ENCODE data around the gene ZNF700.

Gene ZNF700

DNA sequence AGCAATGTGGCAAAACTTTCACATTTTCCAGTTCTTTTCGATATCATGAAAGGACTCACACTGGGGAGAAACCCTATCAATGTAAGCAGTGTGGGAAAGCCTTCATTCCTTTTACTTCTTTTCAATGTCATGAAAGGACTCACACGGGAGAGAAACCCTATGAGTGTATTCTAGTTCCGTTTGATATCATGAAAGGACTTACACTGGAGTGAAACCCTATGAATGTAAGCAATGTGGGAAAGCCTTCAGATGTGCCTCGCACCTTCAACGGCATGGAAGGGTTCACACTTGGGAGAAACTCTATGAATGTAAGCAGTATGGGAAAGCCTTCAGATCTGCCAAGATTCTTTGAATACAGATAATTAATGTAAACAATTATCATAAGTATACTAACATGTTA, 25.4 kb downstream of the ZNF700 start:
- H4K8ac ChIP-seq (ENCODE audit: low read length): no peak overlapping the region
- no peak overlapping the region for H3K4ac ChIP-seq (ENCODE audit: low read depth in 1 of 2, low read length in 2 of 2)
- H3K4me2 ChIP-seq (ENCODE audit: low read length, poor library complexity, severe bottlenecking): no peak overlapping the region
- H3K27ac ChIP-seq (ENCODE audit: low read length, poor library complexity, severe bottlenecking): no peak overlapping the region
- peaks cover 16% of the 10 kb centered on the region for H3K79me1 ChIP-seq (replicated peaks; ENCODE audit: low read length, poor library complexity, severe bottlenecking)
- H3K27me3 ChIP-seq (ENCODE audit: control insufficient read depth in 1 of 2, insufficient read depth in 1 of 2, low read length in 2 of 2): no peaks in the 10 kb centered on the region
- WGBS: 98% methylated on average over 5 of the region's 5 CpGs
- H2BK12ac ChIP-seq (ENCODE audit: low read length in 2 of 2): no peak overlapping the region
- H4K91ac ChIP-seq (ENCODE audit: low read length): no peak overlapping the region
- peak overlapping the region in 1 of 2 experiments; percentile 67 for H3K4me3 ChIP-seq (ENCODE audit: insufficient read depth in 1 of 2, low read depth in 1 of 2, low read length in 2 of 2)
- no peak overlapping the region for H2AK5ac ChIP-seq (ENCODE audit: low read length, severe bottlenecking)
- H3K4me1 ChIP-seq (ENCODE audit: control insufficient read depth, insufficient read depth, low read depth, low read length): no peaks in the 10 kb centered on the region
- no peak overlapping the region for H3K14ac ChIP-seq (ENCODE audit: low read length in 2 of 2)
- H3K9ac ChIP-seq (ENCODE audit: low read length): no peak overlapping the region
- H3K9me3 ChIP-seq (ENCODE audit: control insufficient read depth, low read length): peaks cover 96% of the 10 kb centered on the region
- no peak overlapping the region for H2BK120ac ChIP-seq (ENCODE audit: low read depth, low read length)
- no peak overlapping the region for H3K18ac ChIP-seq (ENCODE audit: low read depth in 1 of 2, low read length in 2 of 2)
- peaks cover 48 to 68% of the 10 kb centered on the region in 2 experiments for H3K36me3 ChIP-seq (ENCODE audit: control insufficient read depth in 1 of 2, insufficient read depth in 2 of 2, low read depth in 1 of 2, low read length in 2 of 2)
- H2BK5ac ChIP-seq (ENCODE audit: low read depth, low read length, poor library complexity, severe bottlenecking): no peak overlapping the region
- H3K23ac ChIP-seq (ENCODE audit: low read length in 2 of 2): no peak overlapping the region
- no peak overlapping the region for H2BK15ac ChIP-seq (ENCODE audit: low read depth, poor library complexity, severe bottlenecking)
- H2AFZ ChIP-seq (ENCODE audit: low read depth, low read length): no peak overlapping the region
- DNase-seq: no peak

DNA sequence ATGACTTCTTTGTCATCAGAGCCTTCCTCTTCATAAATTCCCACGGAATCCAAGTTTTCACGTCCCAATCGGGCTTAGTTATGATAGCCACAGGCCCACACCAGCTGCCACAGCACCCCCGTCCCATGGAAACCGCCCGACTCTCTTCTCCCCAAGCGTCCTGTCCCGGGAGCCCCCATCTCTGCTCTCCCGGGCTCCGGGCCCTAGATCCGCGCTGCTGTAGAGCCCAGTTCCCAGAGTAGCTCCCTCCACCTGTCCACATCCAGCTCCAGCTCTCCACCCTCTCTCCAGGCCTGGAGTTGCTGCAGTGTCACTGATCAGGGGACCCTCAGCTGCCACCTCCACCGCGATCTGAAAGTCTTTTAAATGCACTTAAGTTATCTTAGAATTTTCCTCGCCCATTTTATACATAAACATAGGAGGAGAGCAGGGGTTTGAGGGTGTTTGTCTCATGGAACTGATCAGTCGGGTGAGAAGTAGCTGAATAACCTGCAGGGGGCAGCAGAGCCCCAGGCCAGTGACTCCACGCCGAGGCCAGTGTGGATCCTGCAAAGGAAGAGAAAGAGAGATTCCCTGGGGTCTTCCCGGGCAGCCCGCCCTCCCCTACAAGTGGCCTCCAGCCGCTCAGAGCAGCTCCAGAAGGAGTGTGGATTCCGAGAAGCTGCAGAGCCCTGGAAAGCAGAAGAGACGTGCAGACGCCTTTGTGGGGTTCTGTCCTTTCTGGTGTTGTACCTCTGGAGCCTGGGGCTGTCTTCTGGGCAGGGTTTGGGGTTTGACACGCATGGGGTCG, 38.9 kb downstream of the ZNF700 start:
- Histone ChIP-seq H3K14ac (ENCODE audit: low read length in 2 of 2) (no peak overlapping the region), H2BK120ac (ENCODE audit: low read depth, low read length) (no peak overlapping the region), H2BK5ac (ENCODE audit: low read depth, low read length, poor library complexity, severe bottlenecking) (no peak overlapping the region), H3K27me3 (ENCODE audit: control insufficient read depth in 1 of 2, insufficient read depth in 1 of 2, low read length in 2 of 2) (no peaks in the 10 kb centered on the region), H2BK12ac (ENCODE audit: low read length in 2 of 2) (no peak overlapping the region), H3K4me1 (ENCODE audit: control insufficient read depth, insufficient read depth, low read depth, low read length) (peaks cover 3% of the 10 kb centered on the region), H2AK5ac (ENCODE audit: low read length, severe bottlenecking) (no peak overlapping the region), H3K4me2 (ENCODE audit: low read length, poor library complexity, severe bottlenecking) (no peak overlapping the region), H2BK15ac (ENCODE audit: low read depth, poor library complexity, severe bottlenecking) (no peak overlapping the region), H3K4ac (ENCODE audit: low read depth in 1 of 2, low read length in 2 of 2) (no peak overlapping the region), H2AFZ (ENCODE audit: low read depth, low read length) (peak overlapping the region; percentile 57), H3K79me1 (replicated peaks; ENCODE audit: low read length, poor library complexity, severe bottlenecking) (no peaks in the 10 kb centered on the region), H4K8ac (ENCODE audit: low read length) (no peak overlapping the region), H3K9me3 (ENCODE audit: control insufficient read depth, low read length) (no peaks in the 10 kb centered on the region), H3K36me3 (ENCODE audit: control insufficient read depth in 1 of 2, insufficient read depth in 2 of 2, low read depth in 1 of 2, low read length in 2 of 2) (peaks cover 0 to 11% of the 10 kb centered on the region in 2 experiments), H3K9ac (ENCODE audit: low read length) (peak overlapping the region; percentile 95), H3K18ac (ENCODE audit: low read depth in 1 of 2, low read length in 2 of 2) (no peak overlapping the region), H4K91ac (ENCODE audit: low read length) (no peak overlapping the region), H3K27ac (ENCODE audit: low read length, poor library complexity, severe bottlenecking) (no peak overlapping the region), H3K4me3 (ENCODE audit: insufficient read depth in 1 of 2, low read depth in 1 of 2, low read length in 2 of 2) (peak overlapping the region in 1 of 2 experiments; percentile 89), H3K23ac (ENCODE audit: low read length in 2 of 2) (no peak overlapping the region)
- peak; percentile 73 for DNase-seq
- WGBS: 33% methylated on average over 23 of the region's 26 CpGs

DNA sequence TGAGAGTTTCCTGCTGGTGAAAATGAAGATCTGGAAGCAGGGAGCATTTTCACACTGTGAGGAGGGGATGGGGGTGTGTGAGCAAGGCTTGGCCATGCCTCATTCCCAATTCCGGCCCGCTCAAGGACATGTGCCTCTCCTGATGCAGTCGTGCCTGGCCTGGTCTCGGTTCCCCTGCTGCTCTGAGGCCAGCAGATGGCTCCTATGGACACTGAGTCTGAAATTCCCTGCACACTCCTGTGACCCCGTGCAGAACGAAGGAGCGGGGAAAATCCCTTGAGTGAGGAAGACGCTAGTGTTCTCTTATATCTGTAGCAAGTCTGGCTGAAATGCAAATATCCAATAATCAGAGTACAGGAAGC, 39.6 kb downstream of the ZNF700 start:
- Histone ChIP-seq H3K27me3 (ENCODE audit: control insufficient read depth in 1 of 2, insufficient read depth in 1 of 2, low read length in 2 of 2) (no peaks in the 10 kb centered on the region), H3K23ac (ENCODE audit: low read length in 2 of 2) (no peak overlapping the region), H2BK120ac (ENCODE audit: low read depth, low read length) (no peak overlapping the region), H3K4me1 (ENCODE audit: control insufficient read depth, insufficient read depth, low read depth, low read length) (peaks cover 3% of the 10 kb centered on the region), H4K8ac (ENCODE audit: low read length) (peak overlapping the region; percentile 87), H3K9me3 (ENCODE audit: control insufficient read depth, low read length) (no peaks in the 10 kb centered on the region), H3K4me3 (ENCODE audit: insufficient read depth in 1 of 2, low read depth in 1 of 2, low read length in 2 of 2) (peak overlapping the region in 1 of 2 experiments; percentile 89), H3K4me2 (ENCODE audit: low read length, poor library complexity, severe bottlenecking) (peak overlapping the region; percentile 78), H2BK5ac (ENCODE audit: low read depth, low read length, poor library complexity, severe bottlenecking) (no peak overlapping the region), H4K91ac (ENCODE audit: low read length) (peak overlapping the region; percentile 56), H3K4ac (ENCODE audit: low read depth in 1 of 2, low read length in 2 of 2) (no peak overlapping the region), H2BK15ac (ENCODE audit: low read depth, poor library complexity, severe bottlenecking) (no peak overlapping the region), H3K27ac (ENCODE audit: low read length, poor library complexity, severe bottlenecking) (peak overlapping the region; percentile 49), H3K14ac (ENCODE audit: low read length in 2 of 2) (no peak overlapping the region), H3K79me1 (replicated peaks; ENCODE audit: low read length, poor library complexity, severe bottlenecking) (no peaks in the 10 kb centered on the region), H2AFZ (ENCODE audit: low read depth, low read length) (no peak overlapping the region), H3K36me3 (ENCODE audit: control insufficient read depth in 1 of 2, insufficient read depth in 2 of 2, low read depth in 1 of 2, low read length in 2 of 2) (peaks cover 0 to 11% of the 10 kb centered on the region in 2 experiments), H2AK5ac (ENCODE audit: low read length, severe bottlenecking) (no peak overlapping the region), H3K9ac (ENCODE audit: low read length) (peak overlapping the region; percentile 95), H2BK12ac (ENCODE audit: low read length in 2 of 2) (no peak overlapping the region), H3K18ac (ENCODE audit: low read depth in 1 of 2, low read length in 2 of 2) (peak overlapping the region in 1 of 2 experiments; percentile 77)
- WGBS: 3% methylated on average over 8 of the region's 8 CpGs
- no peak for DNase-seq

DNA sequence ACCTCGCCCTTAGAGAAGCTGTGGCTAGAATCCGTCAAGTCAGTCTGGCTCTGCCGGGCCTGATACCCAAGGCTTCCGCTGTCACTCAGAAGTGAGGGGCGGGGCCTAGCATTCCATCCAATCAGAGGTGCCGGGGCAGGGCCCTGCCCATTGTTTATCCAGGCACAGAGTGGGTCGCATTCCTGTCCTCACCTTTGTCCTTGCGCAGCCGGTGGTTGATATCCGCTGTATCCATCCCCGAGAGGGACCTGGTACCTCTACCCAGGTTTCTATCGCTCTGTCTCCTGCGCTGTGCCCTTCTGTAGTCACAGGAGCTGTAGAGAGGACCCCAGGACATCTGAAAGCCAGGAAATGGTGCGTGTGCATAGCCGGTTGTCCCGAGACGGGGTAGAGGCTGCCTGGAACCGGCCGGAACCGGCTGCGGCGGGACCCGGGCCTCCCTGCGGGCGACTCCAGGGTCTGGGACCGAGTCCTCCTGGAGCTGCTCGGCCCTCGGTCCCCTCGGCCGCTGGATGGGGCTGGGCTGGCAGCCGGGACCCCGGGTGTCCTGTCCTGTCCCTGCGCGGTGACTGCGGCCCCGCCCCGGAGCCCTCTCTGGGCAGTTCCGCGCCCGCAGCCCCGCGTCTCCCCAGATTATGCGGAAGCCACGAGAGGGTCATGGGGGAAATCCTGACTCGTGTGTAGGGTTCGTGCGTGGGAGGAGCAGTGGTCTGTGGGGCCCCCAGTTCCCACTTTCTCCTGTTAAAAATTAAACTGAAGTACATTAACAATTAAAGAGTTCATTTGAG, 40.1 kb downstream of the ZNF700 start, which contains the start of gene ZNF763:
ZNF763 (plus strand) TSS at position 183 of the 788 bp plus-strand sequence; CDS start at position 352, 169 bp downstream.
- WGBS: 1% methylated on average over 32 of the region's 47 CpGs

More for the DNA sequence above, 40.1 kb downstream of the ZNF700 start, which contains the start of gene ZNF763:
- Histone ChIP-seq H3K4me3 (ENCODE audit: insufficient read depth in 1 of 2, low read depth in 1 of 2, low read length in 2 of 2) (peak within 1 kb of the TSS; percentile 67 to 89), H3K36me3 (ENCODE audit: control insufficient read depth in 1 of 2, insufficient read depth in 2 of 2, low read depth in 1 of 2, low read length in 2 of 2) (peaks cover 2 to 11% of the 10 kb centered on the region in 2 experiments), H2BK120ac (ENCODE audit: low read depth, low read length) (no peak within 1 kb of the TSS), H2BK15ac (ENCODE audit: low read depth, poor library complexity, severe bottlenecking) (peak within 1 kb of the TSS; percentile 96), H3K14ac (ENCODE audit: low read length in 2 of 2) (no peak within 1 kb of the TSS), H3K9ac (ENCODE audit: low read length) (peak within 1 kb of the TSS; percentile 95), H3K27me3 (ENCODE audit: control insufficient read depth in 1 of 2, insufficient read depth in 1 of 2, low read length in 2 of 2) (no peaks in the 10 kb centered on the region), H3K4me1 (ENCODE audit: control insufficient read depth, insufficient read depth, low read depth, low read length) (peaks cover 3% of the 10 kb centered on the region), H3K23ac (ENCODE audit: low read length in 2 of 2) (peak within 1 kb of the TSS in 1 of 2 experiments; percentile 35), H2AK5ac (ENCODE audit: low read length, severe bottlenecking) (no peak within 1 kb of the TSS), H2AFZ (ENCODE audit: low read depth, low read length) (peak within 1 kb of the TSS; percentile 87), H4K8ac (ENCODE audit: low read length) (peak within 1 kb of the TSS; percentile 91), H3K18ac (ENCODE audit: low read depth in 1 of 2, low read length in 2 of 2) (peak within 1 kb of the TSS; percentile 54 to 88), H3K4me2 (ENCODE audit: low read length, poor library complexity, severe bottlenecking) (peak within 1 kb of the TSS; percentile 78), H3K27ac (ENCODE audit: low read length, poor library complexity, severe bottlenecking) (peak within 1 kb of the TSS; percentile 91), H3K79me1 (replicated peaks; ENCODE audit: low read length, poor library complexity, severe bottlenecking) (no peaks in the 10 kb centered on the region), H3K9me3 (ENCODE audit: control insufficient read depth, low read length) (peaks cover 3% of the 10 kb centered on the region), H3K4ac (ENCODE audit: low read depth in 1 of 2, low read length in 2 of 2) (peak within 1 kb of the TSS; percentile 59 to 76), H2BK12ac (ENCODE audit: low read length in 2 of 2) (peak within 1 kb of the TSS; percentile 2 to 15), H4K91ac (ENCODE audit: low read length) (peak within 1 kb of the TSS; percentile 56), H2BK5ac (ENCODE audit: low read depth, low read length, poor library complexity, severe bottlenecking) (peak within 1 kb of the TSS; percentile 67)
- DNase-seq: peak; percentile 91
